IPS-18c (cell line): ENCODE measurements around the gene SCAF11.

Source experiments
- H3K4me3 ChIP-seq: 2 replicates; pipeline ENCODE4 v1.7.0; 2013; ENCODE audit warnings: low read depth, mild to moderate bottlenecking, low read length, moderate library complexity; ENCODE audit not compliant: insufficient read depth
- H3K9me3 ChIP-seq: one replicate; pipeline ENCODE4 v1.6.1; 2013; ENCODE audit warnings: mild to moderate bottlenecking, low read length, moderate library complexity; ENCODE audit not compliant: control insufficient read depth, insufficient read depth

The SCAF11 gene

GRCh38 chr12:45939759-45940158 is 50.6 kb downstream of the SCAF11 start:
- Histone ChIP-seq H3K9me3 (no peaks in the 10 kb centered on the region), H3K4me3 (no peak overlapping the region)

DNA sequence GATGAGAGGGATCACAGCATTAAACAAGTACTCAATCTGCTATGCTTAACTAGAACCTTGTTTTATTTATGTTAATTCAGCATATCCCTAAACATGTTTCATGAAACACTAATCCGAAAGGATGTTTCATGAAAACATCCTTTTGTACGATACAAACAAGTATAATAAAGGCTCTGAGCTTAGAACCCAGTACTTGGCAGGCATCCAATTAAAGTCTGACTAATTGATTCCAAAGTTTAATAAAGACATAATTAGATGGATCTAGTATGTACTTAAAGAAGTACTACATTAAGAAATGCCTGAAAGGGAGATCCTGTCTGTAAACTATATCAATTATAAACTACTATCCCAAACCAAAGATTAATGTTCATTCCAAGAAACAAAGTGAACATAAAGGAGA is 51.8 kb downstream of the SCAF11 start:
- H3K9me3 ChIP-seq = no peaks in the 10 kb centered on the region
- H3K4me3 ChIP-seq = no peak overlapping the region

GRCh38 chr12:45934956-45935355 is 55.4 kb downstream of the SCAF11 start:
- no peak overlapping the region for H3K4me3 ChIP-seq
- no peaks in the 10 kb centered on the region for H3K9me3 ChIP-seq

- H3K9me3 ChIP-seq = no peaks in the 10 kb centered on the region
- no peak overlapping the region for H3K4me3 ChIP-seq
Measured at GRCh38 chr12:45933504-45933903, 56.9 kb downstream of the SCAF11 start.

DNA sequence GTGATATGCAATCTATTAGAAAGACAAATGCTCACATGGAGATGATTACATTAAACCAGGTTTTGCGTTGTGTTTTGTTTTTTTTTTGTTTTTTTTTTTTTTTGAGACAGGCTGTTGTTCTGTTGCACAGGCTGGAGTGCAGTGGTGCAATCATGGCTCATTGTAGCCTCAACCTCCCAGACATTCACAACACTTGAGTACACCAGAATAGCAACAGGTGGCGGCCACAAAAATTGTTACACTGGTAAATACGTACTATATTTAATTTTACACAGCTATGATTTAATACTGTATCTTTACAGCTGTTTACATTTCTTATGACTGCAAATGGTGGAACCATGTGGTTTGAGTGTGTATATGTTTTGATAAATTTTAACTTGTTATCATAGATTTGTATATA is 60.0 kb downstream of the SCAF11 start:
- H3K4me3 ChIP-seq = no peak overlapping the region

DNA sequence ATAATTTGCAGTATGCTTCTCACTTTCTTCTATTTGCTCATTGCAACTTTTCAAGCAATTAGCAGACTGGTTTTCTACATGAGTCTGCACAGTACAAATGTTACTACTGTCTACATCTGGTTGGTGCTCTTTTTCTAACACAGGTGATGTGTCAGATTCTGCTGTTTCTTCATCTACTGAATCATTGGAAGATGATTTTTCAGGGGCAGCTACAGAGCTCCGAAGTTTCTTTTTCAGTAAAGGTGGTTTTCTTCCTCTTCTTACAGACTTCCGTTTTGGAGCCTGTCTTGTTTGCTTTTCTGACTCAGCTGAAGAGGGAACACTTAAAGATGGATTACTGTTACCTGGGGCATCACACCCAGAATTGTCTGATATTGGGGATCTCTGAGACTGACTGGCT is 62.1 kb downstream of the SCAF11 start:
- Histone ChIP-seq H3K9me3 (no peaks in the 10 kb centered on the region), H3K4me3 (no peak overlapping the region)

More for the DNA sequence above, 60.0 kb downstream of the SCAF11 start:
- H3K9me3 ChIP-seq = no peaks in the 10 kb centered on the region

DNA sequence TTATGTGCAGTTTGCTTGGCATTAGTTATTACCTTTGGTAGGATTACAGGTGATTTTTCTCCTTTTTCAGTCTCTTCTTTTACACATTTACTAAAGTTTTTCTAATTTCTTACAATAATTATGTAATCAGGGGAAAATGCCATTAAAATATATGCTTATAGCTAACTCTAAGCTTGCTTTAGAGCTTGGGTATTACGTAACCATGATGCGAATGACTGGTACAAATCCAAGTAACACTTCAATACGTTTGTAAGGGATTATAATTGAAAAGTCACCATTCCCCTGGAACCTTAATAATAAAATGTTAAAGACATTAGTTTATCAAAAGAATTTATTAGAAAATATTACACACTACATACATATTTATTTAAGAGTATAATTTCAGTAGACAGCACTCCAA is 71.6 kb downstream of the SCAF11 start:
- Histone ChIP-seq H3K9me3 (no peaks in the 10 kb centered on the region), H3K4me3 (no peak overlapping the region)

DNA sequence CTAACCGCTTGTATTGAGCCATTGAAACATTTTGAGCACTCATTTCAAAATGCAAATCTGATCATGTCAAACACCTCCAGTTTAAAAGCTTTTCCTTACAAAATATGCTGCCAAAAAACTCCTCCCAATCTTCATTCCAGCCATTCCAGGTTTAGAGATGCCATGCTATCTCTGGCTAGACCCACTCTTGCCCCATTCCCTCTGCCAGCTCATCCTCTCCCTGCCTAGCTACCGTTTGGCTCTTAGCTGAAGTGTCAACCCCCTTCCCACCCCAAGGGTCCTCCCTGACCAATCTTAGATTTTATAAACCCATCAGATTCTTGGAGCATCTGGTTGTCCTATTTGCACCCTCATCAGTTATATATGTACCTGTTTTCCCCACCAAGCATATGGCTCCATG is 75.0 kb downstream of the SCAF11 start:
- Histone ChIP-seq H3K4me3 (no peak overlapping the region), H3K9me3 (no peaks in the 10 kb centered on the region)

- H3K9me3 ChIP-seq = no peaks in the 10 kb centered on the region
- H3K4me3 ChIP-seq = no peak overlapping the region
Measured at GRCh38 chr12:45914090-45914489, 76.3 kb downstream of the SCAF11 start.

DNA sequence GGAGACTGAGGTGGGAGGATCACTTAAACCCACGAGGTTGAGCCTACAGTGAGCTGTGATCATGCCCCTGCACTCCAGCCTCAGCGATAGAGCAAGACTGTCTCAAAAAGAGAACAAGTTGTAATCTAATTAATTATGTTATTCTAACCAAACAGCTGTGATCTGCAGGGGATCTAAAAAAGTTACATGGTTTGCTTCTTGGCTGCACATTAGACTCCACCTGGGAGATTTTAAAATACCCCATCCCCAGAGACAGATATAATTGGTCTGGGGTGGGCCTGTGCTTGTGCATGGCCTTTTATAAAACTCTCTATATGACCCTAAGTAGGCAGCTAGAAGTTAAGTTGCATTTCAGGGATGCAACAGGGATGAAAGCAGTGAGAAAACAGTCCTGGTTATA is 76.7 kb downstream of the SCAF11 start:
- Histone ChIP-seq H3K9me3 (no peaks in the 10 kb centered on the region), H3K4me3 (no peak overlapping the region)

DNA sequence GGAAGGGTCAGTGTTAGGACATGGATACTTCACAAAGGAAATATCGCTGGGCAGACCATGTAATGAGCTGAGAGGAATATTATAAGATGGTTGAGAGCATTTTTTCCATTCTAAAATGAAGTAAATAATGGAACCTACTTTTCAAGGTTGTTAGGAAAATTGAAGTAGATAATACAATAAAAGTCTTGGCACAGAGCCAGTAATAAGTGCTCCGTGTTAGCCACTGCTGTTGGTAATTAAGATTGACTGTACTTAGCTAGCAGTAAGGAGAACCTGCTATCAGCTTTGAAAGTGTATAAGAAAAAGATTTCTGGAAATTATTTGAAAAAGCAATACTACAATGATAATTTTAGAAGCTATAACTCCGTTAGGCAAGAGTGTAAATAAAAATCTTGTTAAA is 77.6 kb downstream of the SCAF11 start:
- H3K4me3 ChIP-seq = no peak overlapping the region
- H3K9me3 ChIP-seq = no peaks in the 10 kb centered on the region

DNA sequence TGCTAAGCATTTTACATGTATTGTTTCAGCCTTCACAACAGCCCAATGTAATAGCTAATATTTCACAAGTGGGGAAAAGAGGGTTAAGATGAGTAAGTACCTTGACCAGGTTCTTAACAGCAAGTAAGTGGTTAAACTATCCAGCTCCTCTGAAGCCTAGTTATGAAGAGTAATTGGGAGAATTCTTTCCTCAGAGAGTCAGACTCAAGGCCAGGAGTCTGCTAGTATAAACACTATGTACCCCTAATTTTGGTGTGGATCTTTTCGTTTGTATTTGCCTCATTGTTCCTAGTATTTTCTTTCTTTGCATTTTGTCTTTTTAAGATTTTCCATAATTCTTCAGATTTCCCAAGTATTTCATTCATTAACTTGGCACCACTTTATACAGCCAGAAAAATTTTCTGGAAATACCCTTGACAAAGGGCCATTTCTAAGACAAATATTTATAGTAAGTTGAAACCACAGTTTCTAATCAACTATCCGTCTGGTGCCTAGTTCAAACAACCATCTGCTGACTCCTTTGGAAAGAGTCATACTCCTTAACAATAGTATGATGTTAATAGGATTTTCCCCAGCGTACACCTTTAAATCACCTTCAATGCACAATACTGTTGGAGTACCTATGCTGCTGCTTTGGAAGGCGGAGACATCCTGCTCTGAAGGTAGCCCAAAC is 81.2 kb downstream of the SCAF11 start:
- Histone ChIP-seq H3K9me3 (no peaks in the 10 kb centered on the region), H3K4me3 (no peak overlapping the region)

GRCh38 chr12:45907955-45908354 is 82.4 kb downstream of the SCAF11 start:
- no peak overlapping the region for H3K4me3 ChIP-seq
- H3K9me3 ChIP-seq = no peaks in the 10 kb centered on the region

DNA sequence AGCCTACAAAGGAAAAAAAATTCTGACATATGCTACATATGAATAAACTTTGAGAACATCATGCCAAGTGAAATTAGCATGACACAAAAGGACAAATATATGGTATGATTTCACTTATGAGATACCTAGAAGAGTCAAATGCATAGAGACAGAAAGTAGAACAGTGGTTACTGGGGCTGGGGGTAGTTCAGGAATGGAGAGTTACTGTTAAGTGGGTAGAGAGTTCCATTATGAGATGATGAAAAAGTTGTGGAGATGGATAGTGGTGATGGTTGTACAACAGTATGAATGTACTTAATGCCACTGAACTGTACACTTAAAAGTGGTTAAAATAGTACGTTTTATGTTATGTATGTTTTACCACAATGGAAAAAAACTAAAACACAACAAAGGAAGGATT is 92.3 kb downstream of the SCAF11 start:
- Histone ChIP-seq H3K9me3 (peaks cover 2% of the 10 kb centered on the region), H3K4me3 (no peak overlapping the region)

DNA sequence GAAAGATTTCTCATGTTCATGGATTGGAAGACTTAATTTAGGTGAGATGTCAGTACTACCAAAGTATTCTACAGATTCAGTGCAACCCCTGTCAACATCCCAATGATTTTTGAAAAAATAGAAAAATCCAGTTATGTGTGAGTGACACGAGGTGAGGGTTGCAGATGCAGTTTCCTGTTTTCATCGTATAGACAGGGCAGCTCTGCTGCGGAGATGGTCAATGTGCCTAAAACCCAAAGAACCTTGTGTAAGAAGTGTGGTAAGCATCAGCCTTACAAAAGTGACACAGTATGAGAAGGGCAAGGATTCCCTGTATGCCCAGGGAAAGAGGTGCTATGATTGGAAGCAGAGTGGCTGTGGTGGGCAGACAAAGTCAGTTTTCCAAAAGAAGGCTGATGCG is 94.4 kb downstream of the SCAF11 start:
- Histone ChIP-seq H3K9me3 (peaks cover 2% of the 10 kb centered on the region), H3K4me3 (no peak overlapping the region)

- Histone ChIP-seq H3K9me3 (no peaks in the 10 kb centered on the region), H3K4me3 (no peak overlapping the region)
Measured at GRCh38 chr12:45893240-45893639, 97.1 kb downstream of the SCAF11 start.

- Histone ChIP-seq H3K9me3 (no peaks in the 10 kb centered on the region), H3K4me3 (no peak overlapping the region)
Measured at GRCh38 chr12:45890276-45890675, 100.1 kb downstream of the SCAF11 start.

GRCh38 chr12:45887544-45887943 is 102.8 kb downstream of the SCAF11 start:
- H3K4me3 ChIP-seq = no peak overlapping the region
- H3K9me3 ChIP-seq = no peaks in the 10 kb centered on the region

GRCh38 chr12:45886685-45887084 is 103.7 kb downstream of the SCAF11 start:
- Histone ChIP-seq H3K4me3 (no peak overlapping the region), H3K9me3 (no peaks in the 10 kb centered on the region)
